VCaP (cell line): ENCODE measurements around the gene RFX1.

Experiments
- H3K27ac ChIP-seq: fragments of 450-650 bp; 2 replicates; pipeline ENCODE4 v1.5.1; 2017
- TF ChIP-seq, protein P1 (sequence below): fragments of 450-650 bp; conservative IDR thresholded peaks from 2 replicates; pipeline ENCODE4 v1.5.1; 2017; ENCODE audit warnings: mild to moderate bottlenecking, moderate library complexity

RFX1 gene

DNA sequence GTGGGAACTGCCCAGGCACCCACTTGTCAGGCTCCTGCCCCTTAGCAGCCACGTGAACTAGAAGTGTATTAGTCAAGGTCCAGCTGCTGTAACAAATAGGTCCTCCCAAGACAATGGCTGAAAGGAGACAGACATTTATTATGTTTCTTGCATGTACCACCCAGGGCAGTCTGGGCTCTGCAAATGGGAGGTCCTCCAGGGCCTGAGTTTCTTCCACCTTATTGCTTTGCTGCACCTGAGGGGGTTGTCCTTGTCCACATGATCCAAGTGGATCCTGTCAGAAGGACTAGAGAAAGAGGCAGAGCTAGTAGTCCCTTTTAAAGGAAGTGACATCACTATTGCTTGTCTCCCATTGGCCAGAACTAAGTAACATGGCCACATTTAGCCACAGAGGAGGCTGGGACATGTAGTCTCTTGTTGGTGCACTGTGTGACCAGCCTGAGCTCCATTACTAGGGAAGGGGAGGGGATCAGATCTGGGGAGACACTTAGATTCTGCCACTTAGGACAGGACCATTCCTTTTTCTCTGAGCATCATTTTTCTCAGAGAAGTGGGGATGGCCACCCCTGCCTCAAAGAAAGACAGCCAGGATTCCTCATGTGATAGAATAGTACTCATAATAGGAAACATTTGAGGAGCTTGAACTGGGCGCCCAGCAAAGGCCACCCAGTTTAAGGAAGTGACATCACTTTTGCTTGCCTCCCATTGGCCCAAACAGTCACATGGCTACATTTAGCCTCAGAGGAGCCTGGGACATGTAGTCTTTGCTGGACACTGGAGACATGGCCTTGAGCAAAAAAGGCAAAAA, 85.0 kb downstream of the RFX1 start:
- TF ChIP-seq, protein P1, sequence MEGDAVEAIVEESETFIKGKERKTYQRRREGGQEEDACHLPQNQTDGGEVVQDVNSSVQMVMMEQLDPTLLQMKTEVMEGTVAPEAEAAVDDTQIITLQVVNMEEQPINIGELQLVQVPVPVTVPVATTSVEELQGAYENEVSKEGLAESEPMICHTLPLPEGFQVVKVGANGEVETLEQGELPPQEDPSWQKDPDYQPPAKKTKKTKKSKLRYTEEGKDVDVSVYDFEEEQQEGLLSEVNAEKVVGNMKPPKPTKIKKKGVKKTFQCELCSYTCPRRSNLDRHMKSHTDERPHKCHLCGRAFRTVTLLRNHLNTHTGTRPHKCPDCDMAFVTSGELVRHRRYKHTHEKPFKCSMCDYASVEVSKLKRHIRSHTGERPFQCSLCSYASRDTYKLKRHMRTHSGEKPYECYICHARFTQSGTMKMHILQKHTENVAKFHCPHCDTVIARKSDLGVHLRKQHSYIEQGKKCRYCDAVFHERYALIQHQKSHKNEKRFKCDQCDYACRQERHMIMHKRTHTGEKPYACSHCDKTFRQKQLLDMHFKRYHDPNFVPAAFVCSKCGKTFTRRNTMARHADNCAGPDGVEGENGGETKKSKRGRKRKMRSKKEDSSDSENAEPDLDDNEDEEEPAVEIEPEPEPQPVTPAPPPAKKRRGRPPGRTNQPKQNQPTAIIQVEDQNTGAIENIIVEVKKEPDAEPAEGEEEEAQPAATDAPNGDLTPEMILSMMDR = no peak

DNA sequence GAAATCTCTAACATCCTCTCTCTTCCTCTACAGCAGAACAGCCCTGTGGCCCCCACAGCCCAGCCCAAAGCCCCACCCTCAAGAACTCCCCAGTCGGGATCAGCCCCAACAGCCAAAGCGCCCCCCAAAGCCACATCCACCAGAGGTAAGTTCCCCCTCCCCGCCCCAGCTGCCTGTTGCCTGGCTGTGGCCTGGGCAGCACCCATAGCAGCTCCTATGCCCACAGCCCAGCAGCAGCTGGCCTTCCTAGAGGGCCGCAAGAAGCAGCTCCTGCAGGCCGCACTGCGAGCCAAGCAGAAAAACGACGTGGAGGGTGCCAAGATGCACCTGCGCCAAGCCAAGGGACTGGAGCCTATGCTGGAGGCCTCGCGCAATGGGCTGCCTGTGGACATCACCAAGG, 85.6 kb downstream of the RFX1 start:
- no peak overlapping the region for H3K27ac ChIP-seq
- TF ChIP-seq, protein P1 = no peak

More for the DNA sequence above, 85.0 kb downstream of the RFX1 start:
- H3K27ac ChIP-seq = no peak overlapping the region

DNA sequence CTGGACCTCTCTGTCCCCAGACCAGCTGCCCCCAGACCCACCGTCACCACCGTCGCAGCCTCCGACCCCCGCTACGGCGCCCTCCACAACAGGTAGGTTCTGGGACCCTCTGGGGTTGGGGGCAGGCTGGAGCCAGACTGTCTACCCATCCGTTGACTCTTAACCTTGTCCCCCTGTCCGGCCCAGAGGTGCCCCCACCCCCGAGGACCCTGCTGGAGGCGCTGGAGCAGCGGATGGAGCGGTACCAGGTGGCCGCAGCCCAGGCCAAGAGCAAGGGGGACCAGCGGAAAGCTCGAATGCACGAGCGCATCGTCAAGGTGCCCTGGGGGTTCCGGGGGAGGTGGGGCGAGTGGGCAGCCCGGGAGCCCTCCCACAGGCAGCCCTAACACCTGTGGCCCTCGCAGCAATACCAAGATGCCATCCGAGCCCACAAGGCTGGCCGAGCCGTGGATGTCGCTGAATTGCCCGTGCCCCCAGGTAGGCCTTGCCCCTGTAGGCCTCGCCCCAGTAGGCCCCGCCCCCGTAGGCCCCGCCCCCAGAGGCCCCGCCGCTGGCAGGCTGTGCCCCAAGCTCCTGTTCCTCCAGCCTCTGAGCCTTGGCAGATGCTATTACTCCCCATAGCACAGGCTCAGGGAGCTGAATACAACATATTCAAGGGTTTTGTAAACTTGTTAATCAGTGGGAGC, 87.3 kb downstream of the RFX1 start:
- H3K27ac ChIP-seq = no peak overlapping the region
- TF ChIP-seq, protein P1 = no peak

DNA sequence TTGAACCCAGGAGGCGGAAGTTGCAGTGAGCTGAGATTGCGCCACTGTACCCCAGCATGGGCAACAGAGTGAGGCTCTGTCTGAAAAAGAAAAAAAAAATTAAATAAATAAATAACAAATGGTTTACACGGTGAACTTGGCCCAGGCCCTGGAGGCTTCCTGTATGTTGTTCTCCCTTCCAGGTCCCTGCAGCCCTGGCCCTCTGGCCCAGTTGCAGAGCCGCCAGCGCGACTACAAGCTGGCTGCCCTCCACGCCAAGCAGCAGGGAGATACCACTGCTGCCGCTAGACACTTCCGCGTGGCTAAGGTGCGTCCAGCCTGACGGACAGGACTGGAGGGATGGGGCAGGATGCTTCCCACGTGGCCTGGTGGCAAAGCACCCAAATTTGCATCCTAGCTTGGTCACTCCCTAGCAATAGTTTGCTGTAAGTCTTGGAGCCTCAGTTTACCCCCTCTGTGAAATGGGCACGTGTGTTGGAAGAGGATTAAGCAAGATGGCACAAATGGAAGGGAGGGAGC, 88.2 kb downstream of the RFX1 start:
- H3K27ac ChIP-seq = peak overlapping the region; percentile 18; the same call in 1 of the 2 replicates
- TF ChIP-seq, protein P1 = no peak

DNA sequence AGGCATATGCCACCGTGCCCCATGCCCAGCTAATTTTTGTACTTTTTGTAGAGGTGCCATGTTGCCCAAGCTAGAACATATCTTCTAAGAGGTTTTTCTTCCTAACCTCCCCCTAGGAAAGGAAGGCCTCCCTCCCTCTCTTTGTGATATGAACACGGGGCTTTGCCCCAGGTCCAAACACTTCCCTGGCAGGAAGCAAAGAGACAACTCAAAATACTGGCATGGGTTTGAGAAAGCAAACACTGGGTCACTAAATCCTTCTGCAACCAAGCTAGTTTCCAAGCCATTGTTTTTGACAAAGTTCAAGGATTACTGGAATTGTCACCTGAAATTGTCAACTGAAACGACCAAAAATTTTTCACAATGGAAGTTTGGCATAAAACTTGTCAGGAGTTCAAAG, 91.3 kb downstream of the RFX1 start:
- TF ChIP-seq, protein P1 = no peak
- H3K27ac ChIP-seq = no peak overlapping the region

DNA sequence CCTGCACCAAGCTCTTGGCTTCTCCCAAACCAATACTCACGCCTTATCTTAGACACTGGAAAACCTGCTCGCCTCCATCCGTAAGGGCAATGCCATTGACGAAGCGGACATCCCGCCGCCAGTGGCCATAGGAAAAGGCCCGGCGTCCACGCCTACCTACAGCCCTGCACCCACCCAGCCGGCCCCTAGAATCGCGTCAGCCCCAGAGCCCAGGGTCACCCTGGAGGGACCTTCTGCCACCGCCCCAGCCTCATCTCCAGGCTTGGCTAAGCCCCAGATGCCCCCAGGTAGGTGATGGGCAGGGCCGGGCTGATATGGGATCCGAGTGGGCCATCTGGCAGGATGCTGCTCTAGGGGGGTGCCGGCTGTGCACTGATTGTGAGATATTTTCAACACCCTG, 92.8 kb downstream of the RFX1 start:
- TF ChIP-seq, protein P1 = no peak
- H3K27ac ChIP-seq = no peak overlapping the region
